ENCODE data around the gene SLC25A24.

SLC25A24 gene

GRCh38 chr1:108194051-108194450 lies 6.1 kb downstream of the SLC25A24 start:
- no peak overlapping the region for H2BK15ac ChIP-seq (ENCODE audit: low read depth, poor library complexity, severe bottlenecking)
- H2BK12ac ChIP-seq (ENCODE audit: low read length in 2 of 2), result no peak overlapping the region
- H3K27me3 ChIP-seq (ENCODE audit: control insufficient read depth in 1 of 2, insufficient read depth in 1 of 2, low read length in 2 of 2), result no peaks in the 10 kb centered on the region
- H2BK5ac ChIP-seq (ENCODE audit: low read depth, low read length, poor library complexity, severe bottlenecking), result no peak overlapping the region
- peak overlapping the region in 1 of 2 experiments; percentile 37 for H3K23ac ChIP-seq (ENCODE audit: low read length in 2 of 2)
- H3K4me2 ChIP-seq (ENCODE audit: low read length, poor library complexity, severe bottlenecking), result no peak overlapping the region
- H2AK5ac ChIP-seq (ENCODE audit: low read length, severe bottlenecking), result no peak overlapping the region
- H3K36me3 ChIP-seq (ENCODE audit: control insufficient read depth in 1 of 2, insufficient read depth in 2 of 2, low read depth in 1 of 2, low read length in 2 of 2), result peaks cover 17 to 59% of the 10 kb centered on the region in 2 experiments
- H3K4me1 ChIP-seq (ENCODE audit: control insufficient read depth, insufficient read depth, low read depth, low read length), result peaks cover 6% of the 10 kb centered on the region
- H3K9me3 ChIP-seq (ENCODE audit: control insufficient read depth, low read length), result peaks cover 4% of the 10 kb centered on the region
- H3K27ac ChIP-seq (ENCODE audit: low read length, poor library complexity, severe bottlenecking), result no peak overlapping the region
- 94% methylated on average over 1 of the region's 1 CpG for WGBS
- no peak overlapping the region for H2AFZ ChIP-seq (ENCODE audit: low read depth, low read length)
- no peak overlapping the region for H3K18ac ChIP-seq (ENCODE audit: low read depth in 1 of 2, low read length in 2 of 2)
- H2BK120ac ChIP-seq (ENCODE audit: low read depth, low read length), result no peak overlapping the region
- no peak overlapping the region for H3K4me3 ChIP-seq (ENCODE audit: insufficient read depth in 1 of 2, low read depth in 1 of 2, low read length in 2 of 2)
- H3K14ac ChIP-seq (ENCODE audit: low read length in 2 of 2), result no peak overlapping the region
- H4K8ac ChIP-seq (ENCODE audit: low read length), result no peak overlapping the region
- DNase-seq, result peak; percentile 9
- H3K79me1 ChIP-seq (replicated peaks; ENCODE audit: low read length, poor library complexity, severe bottlenecking), result peaks cover 7% of the 10 kb centered on the region
- no peak overlapping the region for H3K9ac ChIP-seq (ENCODE audit: low read length)
- H3K4ac ChIP-seq (ENCODE audit: low read depth in 1 of 2, low read length in 2 of 2), result no peak overlapping the region
- no peak overlapping the region for H4K91ac ChIP-seq (ENCODE audit: low read length)

GRCh38 chr1:108193333-108193732 lies 6.8 kb downstream of the SLC25A24 start:
- no peak overlapping the region for H2BK12ac ChIP-seq (ENCODE audit: low read length in 2 of 2)
- no CpG with 5 or more reads among the region's 1 CpG for WGBS

GRCh38 chr1:108192581-108192980 lies 7.6 kb downstream of the SLC25A24 start:
- Histone ChIP-seq H4K8ac (ENCODE audit: low read length) (no peak overlapping the region), H2BK120ac (ENCODE audit: low read depth, low read length) (no peak overlapping the region), H3K27me3 (ENCODE audit: control insufficient read depth in 1 of 2, insufficient read depth in 1 of 2, low read length in 2 of 2) (no peaks in the 10 kb centered on the region), H3K4me2 (ENCODE audit: low read length, poor library complexity, severe bottlenecking) (no peak overlapping the region), H3K36me3 (ENCODE audit: control insufficient read depth in 1 of 2, insufficient read depth in 2 of 2, low read depth in 1 of 2, low read length in 2 of 2) (peaks cover 14 to 52% of the 10 kb centered on the region in 2 experiments), H2AK5ac (ENCODE audit: low read length, severe bottlenecking) (no peak overlapping the region), H4K91ac (ENCODE audit: low read length) (no peak overlapping the region), H3K23ac (ENCODE audit: low read length in 2 of 2) (no peak overlapping the region), H3K4me1 (ENCODE audit: control insufficient read depth, insufficient read depth, low read depth, low read length) (no peaks in the 10 kb centered on the region), H2BK5ac (ENCODE audit: low read depth, low read length, poor library complexity, severe bottlenecking) (no peak overlapping the region), H3K27ac (ENCODE audit: low read length, poor library complexity, severe bottlenecking) (no peak overlapping the region), H3K4me3 (ENCODE audit: insufficient read depth in 1 of 2, low read depth in 1 of 2, low read length in 2 of 2) (no peak overlapping the region), H3K14ac (ENCODE audit: low read length in 2 of 2) (no peak overlapping the region), H2BK12ac (ENCODE audit: low read length in 2 of 2) (no peak overlapping the region), H3K4ac (ENCODE audit: low read depth in 1 of 2, low read length in 2 of 2) (no peak overlapping the region), H2AFZ (ENCODE audit: low read depth, low read length) (no peak overlapping the region), H3K18ac (ENCODE audit: low read depth in 1 of 2, low read length in 2 of 2) (no peak overlapping the region), H3K9me3 (ENCODE audit: control insufficient read depth, low read length) (peaks cover 4% of the 10 kb centered on the region), H3K79me1 (replicated peaks; ENCODE audit: low read length, poor library complexity, severe bottlenecking) (peaks cover 7% of the 10 kb centered on the region), H2BK15ac (ENCODE audit: low read depth, poor library complexity, severe bottlenecking) (no peak overlapping the region), H3K9ac (ENCODE audit: low read length) (no peak overlapping the region)
- WGBS, result 98% methylated on average over 28 of the region's 28 CpGs
- DNase-seq, result no peak

More at GRCh38 chr1:108193333-108193732, 6.8 kb downstream of the SLC25A24 start:
- Histone ChIP-seq H3K9ac (ENCODE audit: low read length) (no peak overlapping the region), H4K8ac (ENCODE audit: low read length) (no peak overlapping the region), H3K4me1 (ENCODE audit: control insufficient read depth, insufficient read depth, low read depth, low read length) (peaks cover 4% of the 10 kb centered on the region), H3K14ac (ENCODE audit: low read length in 2 of 2) (no peak overlapping the region), H3K23ac (ENCODE audit: low read length in 2 of 2) (no peak overlapping the region), H3K79me1 (replicated peaks; ENCODE audit: low read length, poor library complexity, severe bottlenecking) (peaks cover 7% of the 10 kb centered on the region), H2AFZ (ENCODE audit: low read depth, low read length) (no peak overlapping the region), H3K27me3 (ENCODE audit: control insufficient read depth in 1 of 2, insufficient read depth in 1 of 2, low read length in 2 of 2) (no peaks in the 10 kb centered on the region), H3K9me3 (ENCODE audit: control insufficient read depth, low read length) (peaks cover 4% of the 10 kb centered on the region), H3K36me3 (ENCODE audit: control insufficient read depth in 1 of 2, insufficient read depth in 2 of 2, low read depth in 1 of 2, low read length in 2 of 2) (peaks cover 17 to 59% of the 10 kb centered on the region in 2 experiments), H3K18ac (ENCODE audit: low read depth in 1 of 2, low read length in 2 of 2) (no peak overlapping the region), H2AK5ac (ENCODE audit: low read length, severe bottlenecking) (no peak overlapping the region), H3K4me2 (ENCODE audit: low read length, poor library complexity, severe bottlenecking) (no peak overlapping the region), H2BK15ac (ENCODE audit: low read depth, poor library complexity, severe bottlenecking) (no peak overlapping the region), H2BK5ac (ENCODE audit: low read depth, low read length, poor library complexity, severe bottlenecking) (no peak overlapping the region), H3K4ac (ENCODE audit: low read depth in 1 of 2, low read length in 2 of 2) (no peak overlapping the region), H3K27ac (ENCODE audit: low read length, poor library complexity, severe bottlenecking) (no peak overlapping the region), H3K4me3 (ENCODE audit: insufficient read depth in 1 of 2, low read depth in 1 of 2, low read length in 2 of 2) (no peak overlapping the region), H2BK120ac (ENCODE audit: low read depth, low read length) (no peak overlapping the region), H4K91ac (ENCODE audit: low read length) (no peak overlapping the region)
- no peak for DNase-seq

GRCh38 chr1:108190686-108191416 lies 9.3 kb downstream of the SLC25A24 start:
- H3K4me2 ChIP-seq (ENCODE audit: low read length, poor library complexity, severe bottlenecking), result no peak overlapping the region
- H2BK12ac ChIP-seq (ENCODE audit: low read length in 2 of 2), result no peak overlapping the region
- H3K18ac ChIP-seq (ENCODE audit: low read depth in 1 of 2, low read length in 2 of 2), result no peak overlapping the region
- H2BK120ac ChIP-seq (ENCODE audit: low read depth, low read length), result no peak overlapping the region
- H4K91ac ChIP-seq (ENCODE audit: low read length), result no peak overlapping the region
- H3K79me1 ChIP-seq (replicated peaks; ENCODE audit: low read length, poor library complexity, severe bottlenecking), result peaks cover 5% of the 10 kb centered on the region
- H3K27ac ChIP-seq (ENCODE audit: low read length, poor library complexity, severe bottlenecking), result no peak overlapping the region
- no peak overlapping the region for H2AFZ ChIP-seq (ENCODE audit: low read depth, low read length)
- peaks cover 4% of the 10 kb centered on the region for H3K9me3 ChIP-seq (ENCODE audit: control insufficient read depth, low read length)
- no peak overlapping the region for H3K9ac ChIP-seq (ENCODE audit: low read length)
- no peaks in the 10 kb centered on the region for H3K4me1 ChIP-seq (ENCODE audit: control insufficient read depth, insufficient read depth, low read depth, low read length)
- H3K4ac ChIP-seq (ENCODE audit: low read depth in 1 of 2, low read length in 2 of 2), result no peak overlapping the region
- WGBS, result 100% methylated on average over 4 of the region's 5 CpGs
- no peak overlapping the region for H2BK5ac ChIP-seq (ENCODE audit: low read depth, low read length, poor library complexity, severe bottlenecking)
- H3K14ac ChIP-seq (ENCODE audit: low read length in 2 of 2), result no peak overlapping the region
- H3K4me3 ChIP-seq (ENCODE audit: insufficient read depth in 1 of 2, low read depth in 1 of 2, low read length in 2 of 2), result no peak overlapping the region
- peaks cover 13 to 38% of the 10 kb centered on the region in 2 experiments for H3K36me3 ChIP-seq (ENCODE audit: control insufficient read depth in 1 of 2, insufficient read depth in 2 of 2, low read depth in 1 of 2, low read length in 2 of 2)
- H2AK5ac ChIP-seq (ENCODE audit: low read length, severe bottlenecking), result no peak overlapping the region
- no peak overlapping the region for H4K8ac ChIP-seq (ENCODE audit: low read length)
- no peak overlapping the region for H3K23ac ChIP-seq (ENCODE audit: low read length in 2 of 2)
- H2BK15ac ChIP-seq (ENCODE audit: low read depth, poor library complexity, severe bottlenecking), result no peak overlapping the region
- DNase-seq, result no peak
- H3K27me3 ChIP-seq (ENCODE audit: control insufficient read depth in 1 of 2, insufficient read depth in 1 of 2, low read length in 2 of 2), result no peaks in the 10 kb centered on the region

All from mesenchymal stem cell (in vitro differentiated cells and primary cell).